Neural cell (in vitro differentiated cells): Measurements from ENCODE around the gene HBE1.

Experiments used
- EP300 ChIP-seq: fragments of 450-650 bp; conservative IDR thresholded peaks from 2 replicates; pipeline ENCODE4 v1.6.1; 2014; ENCODE audit warnings: antibody characterized with exemption, mild to moderate bottlenecking, moderate library complexity; ENCODE audit not compliant: poor library complexity, severe bottlenecking
- EZH2 ChIP-seq: fragments of 200-600, 300-800 bp; shearing (Covaris generic), sonication (generic); IDR thresholded peaks from 2 replicates; pipeline ENCODE4 v1.6.1; 2014; ENCODE audit warnings: antibody characterized with exemption, low read length, borderline replicate concordance, mild to moderate bottlenecking; ENCODE audit not compliant: insufficient read depth, poor library complexity, severe bottlenecking
- POLR2AphosphoS5 ChIP-seq: IDR thresholded peaks from 2 replicates; pipeline ENCODE4 v1.6.1; 2012
- RAD21 ChIP-seq: fragments of 450-650 bp; conservative IDR thresholded peaks from 2 replicates; pipeline ENCODE4 v1.6.1; 2014; ENCODE audit warnings: antibody characterized with exemption, mild to moderate bottlenecking, moderate library complexity
- TAF1 ChIP-seq: IDR thresholded peaks from 2 replicates; pipeline ENCODE4 v1.6.1; 2012; ENCODE audit warnings: low read depth
- TF ChIP-seq, protein P1 (sequence below): IDR thresholded peaks from 2 replicates; pipeline ENCODE4 v1.6.1; 2012; ENCODE audit warnings: borderline replicate concordance
- TF ChIP-seq, protein P2 (sequence below): fragments of 450-650 bp; IDR thresholded peaks from 2 replicates; pipeline ENCODE4 v1.5.1; 2014; ENCODE audit warnings: antibody characterized with exemption, mild to moderate bottlenecking, moderate library complexity; ENCODE audit not compliant: poor library complexity, severe bottlenecking

DNA sequence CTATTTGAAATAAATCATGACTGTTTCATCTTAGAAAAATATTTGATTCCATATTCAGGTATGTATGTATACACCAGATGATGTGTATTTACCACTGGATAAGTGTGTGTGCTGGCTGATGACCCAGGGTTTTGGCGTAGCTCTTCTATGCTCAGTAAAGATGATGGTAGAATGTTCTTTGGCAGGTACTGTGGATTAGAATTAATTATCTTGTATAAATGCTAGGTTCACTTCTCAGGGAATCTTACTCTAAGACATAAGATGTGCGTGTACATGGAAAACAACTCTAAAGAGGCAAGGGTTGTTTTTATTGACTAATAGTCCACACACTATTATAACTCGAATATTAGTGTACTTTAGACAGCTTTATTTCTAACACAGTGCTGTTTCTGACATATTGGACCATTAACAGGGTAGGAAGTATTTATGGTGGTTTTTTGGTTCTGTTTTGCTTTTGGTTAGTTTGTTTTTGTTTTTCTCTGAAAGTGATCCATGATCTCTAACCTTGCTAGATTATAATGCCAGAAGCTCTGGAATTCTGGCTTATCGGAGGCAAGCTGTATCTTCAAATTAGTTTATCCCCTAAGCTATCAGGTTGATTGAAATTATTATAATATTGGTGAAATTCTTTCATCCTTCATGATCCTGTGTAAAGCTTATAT lies 19.1 kb downstream of the HBE1 start:
- TF ChIP-seq, protein P1, sequence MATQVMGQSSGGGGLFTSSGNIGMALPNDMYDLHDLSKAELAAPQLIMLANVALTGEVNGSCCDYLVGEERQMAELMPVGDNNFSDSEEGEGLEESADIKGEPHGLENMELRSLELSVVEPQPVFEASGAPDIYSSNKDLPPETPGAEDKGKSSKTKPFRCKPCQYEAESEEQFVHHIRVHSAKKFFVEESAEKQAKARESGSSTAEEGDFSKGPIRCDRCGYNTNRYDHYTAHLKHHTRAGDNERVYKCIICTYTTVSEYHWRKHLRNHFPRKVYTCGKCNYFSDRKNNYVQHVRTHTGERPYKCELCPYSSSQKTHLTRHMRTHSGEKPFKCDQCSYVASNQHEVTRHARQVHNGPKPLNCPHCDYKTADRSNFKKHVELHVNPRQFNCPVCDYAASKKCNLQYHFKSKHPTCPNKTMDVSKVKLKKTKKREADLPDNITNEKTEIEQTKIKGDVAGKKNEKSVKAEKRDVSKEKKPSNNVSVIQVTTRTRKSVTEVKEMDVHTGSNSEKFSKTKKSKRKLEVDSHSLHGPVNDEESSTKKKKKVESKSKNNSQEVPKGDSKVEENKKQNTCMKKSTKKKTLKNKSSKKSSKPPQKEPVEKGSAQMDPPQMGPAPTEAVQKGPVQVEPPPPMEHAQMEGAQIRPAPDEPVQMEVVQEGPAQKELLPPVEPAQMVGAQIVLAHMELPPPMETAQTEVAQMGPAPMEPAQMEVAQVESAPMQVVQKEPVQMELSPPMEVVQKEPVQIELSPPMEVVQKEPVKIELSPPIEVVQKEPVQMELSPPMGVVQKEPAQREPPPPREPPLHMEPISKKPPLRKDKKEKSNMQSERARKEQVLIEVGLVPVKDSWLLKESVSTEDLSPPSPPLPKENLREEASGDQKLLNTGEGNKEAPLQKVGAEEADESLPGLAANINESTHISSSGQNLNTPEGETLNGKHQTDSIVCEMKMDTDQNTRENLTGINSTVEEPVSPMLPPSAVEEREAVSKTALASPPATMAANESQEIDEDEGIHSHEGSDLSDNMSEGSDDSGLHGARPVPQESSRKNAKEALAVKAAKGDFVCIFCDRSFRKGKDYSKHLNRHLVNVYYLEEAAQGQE = no peak
- TF ChIP-seq RAD21 (no peak), EZH2 (no peak), TAF1 (no peak), POLR2AphosphoS5 (no peak), EP300 (no peak)
- TF ChIP-seq, protein P2, sequence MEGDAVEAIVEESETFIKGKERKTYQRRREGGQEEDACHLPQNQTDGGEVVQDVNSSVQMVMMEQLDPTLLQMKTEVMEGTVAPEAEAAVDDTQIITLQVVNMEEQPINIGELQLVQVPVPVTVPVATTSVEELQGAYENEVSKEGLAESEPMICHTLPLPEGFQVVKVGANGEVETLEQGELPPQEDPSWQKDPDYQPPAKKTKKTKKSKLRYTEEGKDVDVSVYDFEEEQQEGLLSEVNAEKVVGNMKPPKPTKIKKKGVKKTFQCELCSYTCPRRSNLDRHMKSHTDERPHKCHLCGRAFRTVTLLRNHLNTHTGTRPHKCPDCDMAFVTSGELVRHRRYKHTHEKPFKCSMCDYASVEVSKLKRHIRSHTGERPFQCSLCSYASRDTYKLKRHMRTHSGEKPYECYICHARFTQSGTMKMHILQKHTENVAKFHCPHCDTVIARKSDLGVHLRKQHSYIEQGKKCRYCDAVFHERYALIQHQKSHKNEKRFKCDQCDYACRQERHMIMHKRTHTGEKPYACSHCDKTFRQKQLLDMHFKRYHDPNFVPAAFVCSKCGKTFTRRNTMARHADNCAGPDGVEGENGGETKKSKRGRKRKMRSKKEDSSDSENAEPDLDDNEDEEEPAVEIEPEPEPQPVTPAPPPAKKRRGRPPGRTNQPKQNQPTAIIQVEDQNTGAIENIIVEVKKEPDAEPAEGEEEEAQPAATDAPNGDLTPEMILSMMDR = no peak
